ENCODE results near the gene MYL5. TPM values are rescaled to one million over a fixed set of nuclear protein-coding genes. Genes with fewer than 3 reads are reported as not detected.
"Not testable (repeated sequence)": the region's sequence is repeated elsewhere in the genome, so short reads cannot be mapped to it uniquely, and the experiment has no call there.

MYL5 gene
- total RNA-seq, 2 donors from 2014 or later = 14.6 to 25.7 TPM

- Histone ChIP-seq H3K27ac (no peak overlapping the region), H3K36me3 (no peaks in the 10 kb centered on the region), H3K4me1 (replicated peaks) (no peaks in the 10 kb centered on the region), H3K4me3 (no peak overlapping the region), H3K27me3 (replicated peaks; ENCODE audit: insufficient read depth) (no peaks in the 10 kb centered on the region), H3K9me3 (no peaks in the 10 kb centered on the region)
- 61% methylated on average over 11 of the region's 15 CpGs for WGBS
- intact Hi-C loops (cut with DNase I) = no loop called here
- no peak for DNase-seq (ENCODE audit: low spot score)
- no peak for TF ChIP-seq POLR2AphosphoS5 (IDR thresholded peaks at IDR 0.05)
- TF ChIP-seq CTCF (IDR thresholded peaks at IDR 0.05) = no peak
- no peak for TF ChIP-seq POLR2A (IDR thresholded peaks at IDR 0.05)
Observed at GRCh38 chr4:633976-634598, 40.3 kb upstream of the MYL5 start.

GRCh38 chr4:634599-634985 lies 39.8 kb upstream of the MYL5 start:
- intact Hi-C loops (cut with DNase I) = no loop called here
- H3K27me3 ChIP-seq (replicated peaks; ENCODE audit: insufficient read depth) = no peaks in the 10 kb centered on the region
- 72% methylated on average over 23 of the region's 23 CpGs for WGBS
- H3K4me3 ChIP-seq = no peak overlapping the region
- TF ChIP-seq POLR2AphosphoS5 (IDR thresholded peaks at IDR 0.05) (no peak), CTCF (IDR thresholded peaks at IDR 0.05) (no peak), POLR2A (IDR thresholded peaks at IDR 0.05) (no peak)
- no peak overlapping the region for H3K27ac ChIP-seq
- no peak for DNase-seq (ENCODE audit: low spot score)
- H3K36me3 ChIP-seq = no peaks in the 10 kb centered on the region
- no peaks in the 10 kb centered on the region for H3K4me1 ChIP-seq (replicated peaks)
- no peaks in the 10 kb centered on the region for H3K9me3 ChIP-seq

- H3K36me3 ChIP-seq; intact Hi-C loops (cut with DNase I); H3K27ac ChIP-seq; H3K27me3 ChIP-seq (replicated peaks; ENCODE audit: insufficient read depth); H3K4me1 ChIP-seq (replicated peaks); H3K4me3 ChIP-seq; DNase-seq (ENCODE audit: low spot score); H3K9me3 ChIP-seq: not testable (repeated sequence)
- WGBS = 87% methylated on average over 46 of the region's 46 CpGs
Observed at GRCh38 chr4:635066-635835, 39.1 kb upstream of the MYL5 start.

GRCh38 chr4:635851-636627 lies 38.3 kb upstream of the MYL5 start:
- no peak for DNase-seq (ENCODE audit: low spot score)
- TF ChIP-seq CTCF (IDR thresholded peaks at IDR 0.05) (no peak), POLR2AphosphoS5 (IDR thresholded peaks at IDR 0.05) (no peak)
- 79% methylated on average over 22 of the region's 22 CpGs for WGBS
- Histone ChIP-seq H3K27ac (no peak overlapping the region), H3K36me3 (no peaks in the 10 kb centered on the region), H3K9me3 (no peaks in the 10 kb centered on the region), H3K27me3 (replicated peaks; ENCODE audit: insufficient read depth) (no peaks in the 10 kb centered on the region), H3K4me1 (replicated peaks) (no peaks in the 10 kb centered on the region), H3K4me3 (no peak overlapping the region)
- intact Hi-C loops (cut with DNase I) = no loop called here

- intact Hi-C loops (cut with DNase I) = no loop called here
- 68% methylated on average over 13 of the region's 13 CpGs for WGBS
Observed at GRCh38 chr4:636628-637159, 37.6 kb upstream of the MYL5 start.

More at GRCh38 chr4:636628-637159, 37.6 kb upstream of the MYL5 start:
- TF ChIP-seq POLR2AphosphoS5 (IDR thresholded peaks at IDR 0.05) (no peak), CTCF (IDR thresholded peaks at IDR 0.05) (no peak), POLR2A (IDR thresholded peaks at IDR 0.05) (no peak)
- H3K27ac ChIP-seq = no peak overlapping the region
- no peaks in the 10 kb centered on the region for H3K36me3 ChIP-seq
- no peaks in the 10 kb centered on the region for H3K4me1 ChIP-seq (replicated peaks)
- no peaks in the 10 kb centered on the region for H3K27me3 ChIP-seq (replicated peaks; ENCODE audit: insufficient read depth)
- H3K4me3 ChIP-seq = no peak overlapping the region
- no peaks in the 10 kb centered on the region for H3K9me3 ChIP-seq
- no peak for DNase-seq (ENCODE audit: low spot score)
